GM18870 (cell line): ENCODE data around the gene MEIS2.

Source experiments
- ATAC-seq: cut with Tn5 transposase; IDR thresholded peaks from one replicate; pipeline ENCODE4 v1.9.1; 2021; ENCODE audit warnings: moderate library complexity; ENCODE audit not compliant: unreplicated experiment

MEIS2 gene

GRCh38 chr15:37077623-37078351, 22.6 kb downstream of the MEIS2 start:
- ATAC-seq: no peak

GRCh38 chr15:37076543-37076942, 23.8 kb downstream of the MEIS2 start:
- ATAC-seq: no peak

DNA sequence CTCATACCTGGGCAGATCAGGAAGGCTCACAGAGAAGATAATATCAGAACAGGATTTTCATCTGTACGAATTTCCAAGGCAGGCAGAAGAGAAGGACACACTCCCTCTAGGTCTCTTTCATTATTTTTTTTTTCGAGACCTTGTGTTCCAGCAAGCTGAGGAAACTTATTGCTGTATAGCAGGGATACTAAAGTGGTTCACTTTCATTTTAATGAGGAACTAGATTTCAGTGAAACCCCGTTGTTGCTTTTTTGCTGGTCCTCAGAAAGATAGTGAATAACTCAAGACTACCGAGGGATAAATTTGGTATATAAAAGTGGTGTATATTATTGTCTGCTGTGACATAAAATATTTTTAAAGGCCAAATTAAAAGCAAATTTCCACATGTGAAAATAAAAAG, 24.6 kb downstream of the MEIS2 start:
- no peak for ATAC-seq

- no peak for ATAC-seq
Observed at GRCh38 chr15:37072181-37072580, 28.2 kb downstream of the MEIS2 start.

DNA sequence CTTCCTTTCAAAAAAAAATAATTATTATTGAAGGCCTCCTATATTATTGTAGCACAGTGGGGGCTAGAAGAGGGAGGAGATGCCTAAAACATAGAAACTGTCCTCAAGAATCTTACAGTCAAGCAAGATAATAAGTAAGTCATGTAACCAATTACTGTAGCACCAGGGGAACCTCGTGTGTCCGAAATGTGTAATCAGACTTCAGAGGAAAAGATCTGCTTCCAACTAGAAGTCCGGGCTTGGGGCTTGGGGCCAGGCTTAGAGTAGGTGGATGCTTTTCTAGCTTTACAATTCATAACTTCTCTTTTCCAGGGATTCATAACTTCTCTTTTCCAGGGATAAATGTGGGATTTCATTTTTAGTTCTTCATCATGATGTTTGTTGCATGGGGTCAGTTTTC, 29.2 kb downstream of the MEIS2 start:
- no peak for ATAC-seq

DNA sequence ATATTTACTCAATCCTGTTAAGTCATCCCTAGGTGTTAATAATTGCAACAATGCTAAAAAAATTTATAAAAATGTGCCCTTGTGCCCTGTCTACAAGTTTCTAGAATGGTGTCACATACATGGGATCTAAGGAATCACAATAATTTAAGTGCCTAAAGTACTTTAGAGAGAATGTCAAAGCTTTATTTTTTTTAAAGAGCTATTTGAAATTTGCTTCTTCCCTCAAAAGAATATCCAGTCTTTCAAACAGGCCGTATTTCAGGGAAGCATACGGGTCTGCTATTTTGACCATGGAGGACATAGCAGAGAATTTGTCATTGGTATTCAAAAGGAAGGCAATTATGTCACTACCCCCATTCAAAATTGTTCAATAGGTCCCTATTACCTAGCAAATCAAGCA, 29.7 kb downstream of the MEIS2 start:
- no peak for ATAC-seq

GRCh38 chr15:37061996-37062395, 38.4 kb downstream of the MEIS2 start:
- no peak for ATAC-seq

DNA sequence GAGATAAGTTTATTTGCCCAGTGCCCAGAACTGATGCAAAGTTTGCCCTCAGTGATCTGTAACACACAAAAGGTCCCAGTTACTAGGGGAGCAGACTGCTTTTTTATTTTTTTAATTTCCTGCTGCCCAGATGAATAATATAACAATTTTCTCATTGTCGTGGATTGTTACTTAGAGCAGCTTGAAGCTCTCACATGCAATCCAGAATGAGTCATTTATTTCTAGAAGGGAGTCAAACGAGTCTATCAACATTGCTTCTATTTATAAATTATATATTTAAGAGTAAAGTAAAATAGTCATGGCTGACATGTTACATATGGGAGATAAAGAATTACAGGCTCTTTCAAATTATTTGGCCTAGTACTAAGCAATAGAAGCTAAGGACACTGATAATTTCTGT, 41.3 kb downstream of the MEIS2 start:
- no peak for ATAC-seq

GRCh38 chr15:37058316-37058985, 41.9 kb downstream of the MEIS2 start:
- no peak for ATAC-seq

DNA sequence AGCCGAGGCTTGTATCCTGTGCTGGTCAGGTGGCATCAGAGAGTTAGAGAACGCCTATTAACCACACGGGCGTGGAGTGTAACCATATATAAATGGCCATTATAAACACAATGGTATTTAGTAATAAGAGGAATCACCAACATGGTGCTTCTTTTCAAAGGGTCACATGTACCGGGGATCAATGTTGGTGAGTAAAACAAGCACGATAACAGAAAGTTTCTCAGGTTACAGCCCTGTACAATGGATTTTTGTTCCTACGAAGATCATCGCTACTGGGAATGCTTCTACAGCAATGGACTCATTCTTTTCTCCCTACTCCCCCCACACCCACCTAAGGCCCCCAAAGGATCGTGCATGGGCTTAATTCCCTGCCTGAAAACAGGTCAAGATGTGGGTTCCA, 42.5 kb downstream of the MEIS2 start:
- no peak for ATAC-seq

DNA sequence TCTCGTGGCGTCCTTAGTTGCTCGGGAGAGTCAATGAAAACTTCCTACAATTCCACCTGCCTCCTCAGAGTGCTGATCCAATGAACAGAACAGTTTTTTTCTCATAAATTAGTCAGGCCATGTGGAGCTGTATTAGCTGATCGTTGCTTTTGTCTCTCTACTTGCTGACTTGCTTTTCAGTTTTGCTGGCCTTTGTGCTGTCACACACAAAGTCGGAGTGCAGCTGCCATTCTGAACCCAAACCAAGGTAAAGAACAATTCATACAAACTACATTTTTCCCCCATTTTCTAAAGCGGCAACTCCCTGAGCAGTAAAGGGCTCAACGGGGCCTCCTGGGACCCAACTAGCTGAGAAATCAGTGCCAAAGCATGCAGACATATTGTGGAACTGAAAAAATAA, 43.1 kb downstream of the MEIS2 start:
- ATAC-seq: no peak

- ATAC-seq: no peak
Observed at GRCh38 chr15:37056177-37057121, 43.9 kb downstream of the MEIS2 start.

GRCh38 chr15:37055481-37055880, 44.9 kb downstream of the MEIS2 start:
- no peak for ATAC-seq

GRCh38 chr15:37054336-37054735, 46.0 kb downstream of the MEIS2 start:
- ATAC-seq: no peak

GRCh38 chr15:37053166-37053565, 47.2 kb downstream of the MEIS2 start:
- no peak for ATAC-seq

DNA sequence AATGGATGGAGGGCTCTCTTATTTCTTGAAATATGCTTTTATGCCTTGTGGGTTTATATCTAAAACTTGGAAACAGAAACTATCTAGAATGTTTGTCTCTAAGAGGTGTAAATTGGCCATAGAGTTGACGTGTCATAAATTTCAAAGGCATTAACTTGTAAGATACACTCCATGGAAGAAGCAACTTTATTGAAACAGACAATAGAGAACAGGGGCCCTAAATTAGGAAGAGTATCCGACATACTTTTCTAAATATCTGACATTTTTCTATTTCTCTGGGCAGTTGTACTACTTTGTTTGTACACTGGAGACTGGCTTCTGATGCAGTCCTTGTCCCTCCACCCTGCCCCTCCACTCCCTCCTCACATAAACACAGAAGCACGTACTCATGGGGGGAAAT, 50.0 kb downstream of the MEIS2 start:
- no peak for ATAC-seq

- no peak for ATAC-seq
Observed at GRCh38 chr15:37046876-37047614, 53.3 kb downstream of the MEIS2 start.

GRCh38 chr15:37045859-37046740, 54.2 kb downstream of the MEIS2 start:
- no peak for ATAC-seq

DNA sequence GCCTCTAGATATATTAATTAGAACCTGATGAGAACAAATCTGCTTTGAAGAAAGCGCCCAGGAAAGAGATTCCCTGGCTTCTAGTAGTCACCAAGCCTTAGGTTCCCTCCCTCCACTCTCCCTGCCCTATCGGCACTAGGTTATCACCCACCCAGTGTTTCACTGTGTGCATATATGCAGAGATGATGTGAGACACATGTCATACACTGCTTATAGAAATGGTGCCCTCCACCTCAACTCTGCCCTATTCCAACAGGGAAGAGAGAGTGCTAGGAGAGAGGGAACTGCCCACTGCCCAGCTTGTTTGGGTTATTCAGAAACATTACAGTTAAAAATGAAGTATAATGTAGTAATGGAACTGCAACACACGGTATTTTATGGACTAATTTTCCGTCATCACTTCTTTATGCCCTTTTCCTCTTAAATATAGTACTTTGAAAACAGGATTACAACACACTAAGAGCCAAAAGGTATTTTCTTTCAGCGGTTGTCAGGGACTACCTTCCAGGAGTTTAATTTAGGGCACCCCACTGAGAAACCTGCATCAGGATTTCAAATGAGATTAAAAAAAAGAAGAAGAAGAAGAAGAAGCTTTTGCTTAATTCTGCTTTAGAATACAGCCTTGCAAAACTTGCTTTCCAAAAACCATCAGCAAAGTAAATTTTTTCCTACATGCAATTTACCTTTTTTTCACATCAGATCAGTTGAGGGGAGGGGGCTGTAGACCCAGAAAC, 55.3 kb downstream of the MEIS2 start:
- no peak for ATAC-seq
